IPS DF 6.9 (cell line): ENCODE measurements around the gene PGK1.
"Not testable (repeated sequence)": the region's sequence is repeated elsewhere in the genome, so short reads cannot be mapped to it uniquely, and the experiment has no call there.

Experiments used
- DNase-seq: peaks from one replicate; pipeline ENCODE4 v3.0.0-alpha.2; 2013; ENCODE audit warnings: low read depth, low spot score
- H3K27ac ChIP-seq: one replicate; pipeline ENCODE4 v1.5.1; 2013; ENCODE audit warnings: low read length, control low read depth
- H3K27me3 ChIP-seq: 2 replicates; pipeline ENCODE4 v1.6.1; 2013; ENCODE audit warnings: mild to moderate bottlenecking, low read length; ENCODE audit not compliant: control insufficient read depth, insufficient read depth
- H3K36me3 ChIP-seq: 2 replicates; pipeline ENCODE4 v1.6.1; 2013; ENCODE audit warnings: low read length; ENCODE audit not compliant: control insufficient read depth, insufficient read depth
- H3K4me1 ChIP-seq: 2 replicates; pipeline ENCODE4 v1.6.1; 2013; ENCODE audit warnings: low read length; ENCODE audit not compliant: control insufficient read depth, insufficient read depth
- H3K4me3 ChIP-seq: 2 replicates; pipeline ENCODE4 v1.5.1; 2013; ENCODE audit warnings: mild to moderate bottlenecking, low read length
- H3K9me3 ChIP-seq: 2 replicates; pipeline ENCODE4 v1.6.1; 2013; ENCODE audit warnings: low read length, inconsistent platforms; ENCODE audit not compliant: control insufficient read depth, insufficient read depth
- WGBS: extraction: QIAGEN DNeasy Blood & Tissue Kit; methylation state at CpG from one replicate; pipeline ENCODE4 v1.1.7; 2013; ENCODE audit warnings: mixed read lengths, missing lambda C conversion rate; ENCODE audit not compliant: insufficient read length, insufficient coverage; 5-methylcytosine and 5-hydroxymethylcytosine counted together

The PGK1 gene

DNA sequence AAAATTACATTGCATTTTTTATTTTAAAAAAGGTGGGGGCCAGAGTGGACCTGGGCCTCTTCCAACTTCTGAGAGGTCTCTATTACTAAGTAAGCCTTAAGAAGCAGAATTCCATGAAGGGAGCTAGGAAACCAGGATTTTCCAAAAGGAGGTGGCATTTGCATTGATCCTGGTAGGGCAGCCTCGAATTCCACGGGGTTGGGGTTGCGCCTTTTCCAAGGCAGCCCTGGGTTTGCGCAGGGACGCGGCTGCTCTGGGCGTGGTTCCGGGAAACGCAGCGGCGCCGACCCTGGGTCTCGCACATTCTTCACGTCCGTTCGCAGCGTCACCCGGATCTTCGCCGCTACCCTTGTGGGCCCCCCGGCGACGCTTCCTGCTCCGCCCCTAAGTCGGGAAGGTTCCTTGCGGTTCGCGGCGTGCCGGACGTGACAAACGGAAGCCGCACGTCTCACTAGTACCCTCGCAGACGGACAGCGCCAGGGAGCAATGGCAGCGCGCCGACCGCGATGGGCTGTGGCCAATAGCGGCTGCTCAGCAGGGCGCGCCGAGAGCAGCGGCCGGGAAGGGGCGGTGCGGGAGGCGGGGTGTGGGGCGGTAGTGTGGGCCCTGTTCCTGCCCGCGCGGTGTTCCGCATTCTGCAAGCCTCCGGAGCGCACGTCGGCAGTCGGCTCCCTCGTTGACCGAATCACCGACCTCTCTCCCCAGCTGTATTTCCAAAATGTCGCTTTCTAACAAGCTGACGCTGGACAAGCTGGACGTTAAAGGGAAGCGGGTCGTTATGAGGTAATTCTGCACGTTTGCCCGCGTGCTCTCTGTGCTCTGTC, at the start of gene PGK1:
TSS of gene PGK1 (plus strand) at position 626 of the 824 bp plus-strand sequence. CDS start at position 719, 93 bp downstream.
- Histone ChIP-seq H3K27ac (no peak within 1 kb of the TSS), H3K4me1 (no peaks in the 10 kb centered on the region), H3K9me3 (no peaks in the 10 kb centered on the region), H3K27me3 (no peaks in the 10 kb centered on the region), H3K4me3 (peak within 1 kb of the TSS; percentile 97), H3K36me3 (no peaks in the 10 kb centered on the region)
- DNase-seq: peak; percentile 57
- WGBS: no CpG with 5 or more reads among the region's 72 CpGs

DNA sequence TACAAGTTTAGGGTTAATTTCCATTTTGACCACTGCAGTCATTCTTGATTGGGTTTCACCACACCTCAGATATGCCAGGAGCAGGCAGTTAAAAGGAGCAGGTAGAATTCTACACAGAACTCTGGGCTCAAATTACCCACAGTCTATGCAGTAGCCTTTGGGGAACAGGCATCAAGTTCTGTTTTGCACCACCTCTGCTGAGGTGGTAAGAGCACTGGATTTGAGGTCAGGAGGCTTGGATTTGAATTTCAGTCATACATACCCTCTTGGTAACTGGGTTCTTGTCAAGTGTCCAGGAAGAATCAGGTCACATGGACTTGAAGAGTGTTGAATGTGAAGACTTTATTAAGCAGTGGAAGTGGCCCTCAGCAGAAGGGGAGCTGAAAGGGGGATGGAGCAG, 40.4 kb upstream of the PGK1 start:
- Histone ChIP-seq H3K9me3 (no peaks in the 10 kb centered on the region), H3K27me3 (no peaks in the 10 kb centered on the region), H3K4me1 (no peaks in the 10 kb centered on the region), H3K36me3 (no peaks in the 10 kb centered on the region), H3K4me3 (no peak overlapping the region), H3K27ac (no peak overlapping the region)
- no peak for DNase-seq

DNA sequence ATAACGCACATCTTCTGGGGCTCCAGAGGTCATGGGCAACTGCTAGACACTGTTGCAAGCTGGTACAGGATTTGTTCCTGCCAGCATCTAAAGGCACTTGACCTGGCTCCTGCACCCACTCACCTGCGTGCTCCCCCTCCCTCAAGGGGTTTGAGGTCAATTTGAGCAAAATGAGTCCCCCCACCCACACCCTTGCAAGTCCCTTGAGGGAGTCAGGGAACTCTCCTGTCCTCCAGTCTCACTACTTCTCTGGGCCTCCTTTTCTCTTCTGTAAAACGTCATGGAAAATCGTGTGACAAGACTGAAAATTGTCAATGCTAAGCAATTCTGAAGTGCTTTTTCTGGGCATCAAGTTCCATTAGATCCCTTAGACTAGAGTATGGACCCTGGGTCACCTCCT, 39.9 kb upstream of the PGK1 start:
- no CpG with 5 or more reads among the region's 4 CpGs for WGBS
- Histone ChIP-seq H3K27me3 (no peaks in the 10 kb centered on the region), H3K36me3 (no peaks in the 10 kb centered on the region), H3K9me3 (no peaks in the 10 kb centered on the region), H3K27ac (no peak overlapping the region), H3K4me1 (no peaks in the 10 kb centered on the region), H3K4me3 (no peak overlapping the region)
- DNase-seq: no peak

DNA sequence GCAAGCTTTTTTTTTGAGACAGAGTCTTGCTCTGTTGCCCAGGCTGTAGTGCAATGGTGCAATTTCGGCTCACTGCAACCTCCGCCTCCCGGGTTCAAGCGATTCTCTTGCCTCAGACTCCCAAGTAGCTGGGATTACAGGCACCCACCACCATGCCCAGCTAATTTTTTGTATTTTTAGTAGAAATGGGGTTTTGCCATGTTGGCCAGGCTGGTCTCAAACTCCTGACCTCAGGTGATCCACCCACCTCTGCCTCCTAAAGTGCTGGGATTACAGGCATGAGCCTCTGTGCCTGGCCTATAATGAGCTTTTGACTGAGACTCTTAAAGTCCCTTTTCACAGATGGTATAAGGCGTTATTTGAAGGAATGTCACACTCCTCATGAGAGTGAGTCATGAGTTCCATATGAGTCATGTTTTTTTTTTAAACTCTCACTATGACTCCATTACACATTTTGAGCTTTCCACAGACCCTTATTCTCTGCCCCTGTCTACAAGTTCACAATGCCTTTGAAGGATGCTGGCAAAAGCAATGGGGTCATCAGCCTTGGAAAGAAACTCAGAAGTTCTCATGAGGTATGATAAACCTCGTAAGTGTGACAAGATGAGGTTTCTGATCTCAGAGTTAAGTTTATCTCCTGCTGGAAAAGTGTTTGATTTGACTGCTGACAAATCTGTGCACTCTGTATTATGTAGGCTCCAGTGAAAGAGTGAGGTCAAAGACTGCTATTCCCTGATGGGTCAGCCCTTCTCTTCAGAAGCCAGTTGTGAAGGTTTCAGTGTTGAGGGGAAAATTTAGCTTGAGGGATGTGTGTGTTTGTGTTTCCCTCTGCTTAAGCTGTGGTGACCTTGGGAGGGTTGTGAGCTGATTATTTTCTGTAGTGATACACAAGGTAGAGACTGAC, 39.1 kb upstream of the PGK1 start:
- not testable (repeated sequence) for H3K9me3 ChIP-seq, H3K4me1 ChIP-seq
- no CpG with 5 or more reads among the region's 6 CpGs for WGBS

DNA sequence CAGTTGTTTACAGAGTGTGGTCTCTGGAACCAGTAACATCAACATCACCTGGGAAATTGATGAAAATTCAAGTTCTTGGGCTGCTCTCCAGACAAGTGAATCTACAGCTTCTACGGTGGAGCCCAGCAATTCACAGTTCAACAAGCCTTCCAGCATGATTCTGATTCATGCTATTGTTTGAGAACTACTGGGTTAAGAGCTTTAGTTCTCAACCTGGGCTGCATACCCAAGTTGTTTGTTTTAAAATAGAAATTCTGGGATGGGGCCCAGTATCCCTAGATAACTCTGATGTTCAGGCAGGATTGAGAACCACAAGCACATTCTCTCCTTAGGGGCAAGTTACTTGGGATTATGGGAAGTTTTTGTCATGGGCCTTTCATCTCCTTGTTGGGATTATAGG, 37.9 kb upstream of the PGK1 start:
- Histone ChIP-seq H3K36me3 (no peaks in the 10 kb centered on the region), H3K9me3 (no peaks in the 10 kb centered on the region), H3K27me3 (no peaks in the 10 kb centered on the region), H3K27ac (no peak overlapping the region), H3K4me3 (no peak overlapping the region), H3K4me1 (no peaks in the 10 kb centered on the region)
- no CpG with 5 or more reads among the region's 1 CpG for WGBS
- no peak for DNase-seq

More for the DNA sequence above, 39.1 kb upstream of the PGK1 start:
- DNase-seq, H3K27ac ChIP-seq, H3K27me3 ChIP-seq, H3K4me3 ChIP-seq, H3K36me3 ChIP-seq: not testable (repeated sequence)

DNA sequence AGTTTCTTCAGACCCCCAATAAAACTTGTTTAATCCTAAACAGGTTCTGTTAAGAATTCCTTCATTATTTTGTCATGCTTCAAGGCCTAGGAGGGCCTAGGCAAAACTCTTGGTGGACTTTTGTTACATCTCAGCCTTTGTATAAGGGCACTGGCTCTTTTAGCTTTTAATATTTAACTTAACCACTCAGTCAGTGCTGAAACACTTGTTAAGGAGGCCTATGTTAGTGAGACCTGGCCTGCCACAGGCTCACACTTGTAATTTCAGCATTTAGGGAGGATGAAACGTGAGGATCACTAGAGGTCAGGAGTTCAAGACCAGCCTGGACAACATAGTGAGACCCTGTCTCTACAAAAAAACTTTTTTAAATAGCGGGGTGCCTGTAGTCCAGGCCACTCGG, 32.7 kb upstream of the PGK1 start:
- Histone ChIP-seq H3K27me3 (no peaks in the 10 kb centered on the region), H3K4me1 (no peaks in the 10 kb centered on the region), H3K9me3 (no peaks in the 10 kb centered on the region; the same call in 1 of the 2 replicates), H3K36me3 (no peaks in the 10 kb centered on the region), H3K4me3 (no peak overlapping the region), H3K27ac (no peak overlapping the region)
- no CpG with 5 or more reads among the region's 3 CpGs for WGBS
- no peak for DNase-seq

DNA sequence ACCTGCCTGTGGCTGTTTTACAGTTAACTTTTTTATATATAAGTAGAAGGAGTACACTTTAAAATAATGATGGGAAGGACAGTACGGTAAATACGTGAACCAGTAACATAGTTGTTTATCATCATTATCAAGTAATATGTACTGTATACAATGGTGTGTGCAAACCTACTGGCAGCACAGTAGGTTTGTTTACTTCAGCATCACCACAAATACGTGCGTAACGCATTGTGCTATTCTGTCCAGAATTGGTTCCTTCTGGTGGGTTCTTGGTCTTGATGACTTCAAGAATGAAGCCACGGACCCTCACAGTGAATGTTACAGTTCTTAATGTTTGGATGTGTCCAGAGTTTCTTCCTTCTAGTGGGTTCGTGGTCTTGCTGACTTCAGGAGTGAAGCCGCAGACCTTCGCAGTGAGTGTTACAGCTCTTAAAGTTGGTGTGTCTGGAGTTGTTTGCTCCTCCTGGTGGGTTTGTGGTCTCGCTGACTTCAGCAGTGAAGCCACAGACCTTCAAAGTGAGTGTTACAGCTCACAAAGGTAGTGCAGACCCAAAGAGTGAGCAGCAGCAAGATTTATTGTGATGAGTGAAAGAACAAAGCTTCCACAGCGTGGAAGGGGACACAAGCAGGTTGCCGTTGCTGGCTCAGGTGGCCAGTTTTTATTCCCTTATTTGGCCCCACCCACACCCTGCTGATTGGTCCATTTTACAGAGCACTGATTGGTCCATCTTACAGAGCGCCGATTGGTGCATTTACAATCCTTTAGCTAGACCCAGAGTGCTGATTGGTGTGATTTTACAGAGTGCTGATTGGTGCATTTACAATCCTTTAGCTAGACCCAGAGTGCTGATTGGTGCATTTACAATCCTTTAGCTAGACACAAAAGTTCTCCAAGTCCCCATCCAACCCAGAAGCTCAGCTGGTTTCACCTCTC, 30.6 kb upstream of the PGK1 start:
- not testable (repeated sequence) for DNase-seq, H3K27me3 ChIP-seq, H3K4me3 ChIP-seq, H3K9me3 ChIP-seq, H3K4me1 ChIP-seq, H3K36me3 ChIP-seq, H3K27ac ChIP-seq
- WGBS: no CpG with 5 or more reads among the region's 14 CpGs

DNA sequence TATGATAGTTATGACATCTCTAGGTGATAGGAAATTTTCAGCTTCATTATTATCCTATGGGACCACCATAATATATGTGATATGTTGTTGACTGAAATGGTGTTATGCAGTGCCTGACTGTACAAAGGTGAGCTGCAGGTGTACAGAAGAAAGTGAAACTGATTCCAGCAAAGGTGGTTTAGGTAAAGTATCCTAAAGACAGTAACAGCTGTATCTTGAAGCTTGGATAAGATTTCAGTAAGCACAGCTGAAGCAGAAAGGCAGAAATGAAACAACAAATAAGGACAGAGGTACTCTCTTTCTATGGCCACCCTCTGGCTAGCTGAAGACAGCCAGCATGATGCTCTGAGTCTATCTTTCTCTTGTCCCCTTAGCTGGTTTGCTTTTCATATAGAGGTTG, 30.0 kb upstream of the PGK1 start:
- no peak overlapping the region for H3K4me3 ChIP-seq
- H3K27ac ChIP-seq: no peak overlapping the region
- H3K9me3 ChIP-seq: no peaks in the 10 kb centered on the region; the same call in 1 of the 2 replicates
- no peaks in the 10 kb centered on the region for H3K36me3 ChIP-seq
- DNase-seq: no peak
- no peaks in the 10 kb centered on the region for H3K27me3 ChIP-seq
- no peaks in the 10 kb centered on the region for H3K4me1 ChIP-seq

DNA sequence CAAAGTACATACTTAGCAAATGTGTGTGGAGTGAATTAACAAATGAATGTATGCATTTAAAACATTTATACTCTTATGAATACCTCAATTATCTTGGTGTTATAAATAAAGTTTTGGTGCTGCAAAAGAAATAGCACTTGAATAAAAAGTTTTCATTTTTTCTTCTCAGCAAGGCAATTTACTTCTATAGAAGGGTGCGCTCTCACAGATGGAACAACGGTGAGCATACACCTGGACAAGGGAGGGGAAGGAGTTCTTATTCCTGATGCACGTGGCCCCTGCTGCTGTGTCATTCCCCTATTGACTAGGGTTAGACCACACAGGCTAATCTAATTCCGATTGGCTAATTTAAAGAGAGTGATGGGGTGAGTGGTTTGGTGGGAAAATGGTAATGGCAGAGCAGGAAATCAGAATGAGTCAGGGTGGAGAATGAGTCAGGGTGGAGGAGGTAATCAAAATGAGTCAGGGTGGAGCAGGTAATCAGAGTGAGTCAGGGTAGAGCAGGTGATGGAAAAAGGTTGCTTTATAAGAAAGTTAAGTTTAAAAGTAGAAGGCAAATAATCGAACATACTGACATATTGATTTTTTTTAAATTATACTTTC, 28.2 kb upstream of the PGK1 start:
- H3K36me3 ChIP-seq: no peaks in the 10 kb centered on the region
- no peak overlapping the region for H3K4me3 ChIP-seq
- no peaks in the 10 kb centered on the region for H3K4me1 ChIP-seq
- no peaks in the 10 kb centered on the region for H3K27me3 ChIP-seq
- WGBS: no CpG with 5 or more reads among the region's 5 CpGs
- no peak for DNase-seq
- H3K27ac ChIP-seq: no peak overlapping the region
- no peaks in the 10 kb centered on the region; the same call in 1 of the 2 replicates for H3K9me3 ChIP-seq

DNA sequence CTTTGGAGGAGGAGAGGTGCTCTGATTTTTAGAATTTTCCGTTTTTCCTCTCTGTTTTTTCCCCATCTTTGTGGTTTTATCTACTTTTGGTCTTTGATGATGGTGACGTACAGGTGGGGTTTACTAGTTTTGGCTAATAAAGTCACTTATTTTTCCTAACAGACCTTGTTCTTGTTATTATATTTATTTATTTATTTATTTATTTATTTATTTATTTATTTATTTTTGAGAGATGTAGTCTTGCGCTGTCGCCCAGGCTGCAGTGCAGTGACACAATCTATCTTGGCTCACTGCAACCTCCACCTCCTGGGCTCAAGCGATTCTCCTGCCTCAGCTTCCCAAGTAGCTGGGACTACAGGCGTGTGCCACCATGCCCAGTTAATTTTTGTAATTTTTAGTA, 22.6 kb upstream of the PGK1 start:
- DNase-seq, H3K27ac ChIP-seq, H3K4me1 ChIP-seq, H3K4me3 ChIP-seq, H3K27me3 ChIP-seq, H3K36me3 ChIP-seq, H3K9me3 ChIP-seq: not testable (repeated sequence)
- no CpG with 5 or more reads among the region's 6 CpGs for WGBS
